Measurements from ENCODE around the gene PIPOX. TPM values are rescaled to one million over a fixed set of nuclear protein-coding genes. Genes with fewer than 3 reads are reported as not detected.

The PIPOX gene
- total and polyA plus RNA-seq, 4 experiments from 2014 or later, result 0.29 to 3.6 (median 3.5) TPM; not detected in 1

- H3K27ac ChIP-seq (ENCODE audit: low read depth, low read length), result no peak overlapping the region
- H3K36me3 ChIP-seq (ENCODE audit: insufficient read depth, low read length), result no peaks in the 10 kb centered on the region
- H3K4me3 ChIP-seq (ENCODE audit: low read length in 2 of 2), result no peak overlapping the region
- intact Hi-C loops (cut with micrococcal nuclease), result no loop called here
- CTCF ChIA-PET (ENCODE audit: partially characterized antibody), result no interaction called here
- H3K27ac Mint-ChIP-seq, result no peak overlapping the region
- no peaks in the 10 kb centered on the region for H3K4me1 ChIP-seq (ENCODE audit: insufficient read depth, low read length)
- no peaks in the 10 kb centered on the region for H3K36me3 Mint-ChIP-seq
- DNase-seq, result no peak
- peaks cover 0 to 2% (median 0%) of the 10 kb centered on the region in 8 donors for H3K9me3 Mint-ChIP-seq
- peaks cover 0 to 1% (median 0%) of the 10 kb centered on the region in 4 donors for H3K4me1 Mint-ChIP-seq
- POLR2A ChIA-PET (ENCODE audit: partially characterized antibody), result no interaction called here
- no peaks in the 10 kb centered on the region for H3K9me3 ChIP-seq (ENCODE audit: control insufficient read depth in 1 of 2, low read length in 2 of 2)
- H3K4me3 Mint-ChIP-seq, result no peak overlapping the region
- no peaks in the 10 kb centered on the region for H3K27me3 ChIP-seq (ENCODE audit: insufficient read depth, low read length)
- H3K27me3 Mint-ChIP-seq, result no peaks in the 10 kb centered on the region
Measured at GRCh38 chr17:29059281-29059680, 16.3 kb downstream of the PIPOX start.

GRCh38 chr17:29060475-29060874 lies 17.5 kb downstream of the PIPOX start:
- Mint-ChIP-seq H3K27ac (no peak overlapping the region), H3K4me1 (peaks cover 0 to 1% (median 0%) of the 10 kb centered on the region in 4 donors), H3K36me3 (no peaks in the 10 kb centered on the region), H3K4me3 (no peak overlapping the region), H3K27me3 (no peaks in the 10 kb centered on the region), H3K9me3 (peaks cover 0 to 2% (median 0%) of the 10 kb centered on the region in 8 donors)
- Histone ChIP-seq H3K4me1 (ENCODE audit: insufficient read depth, low read length) (no peaks in the 10 kb centered on the region), H3K4me3 (ENCODE audit: low read length in 2 of 2) (no peak overlapping the region), H3K9me3 (ENCODE audit: control insufficient read depth in 1 of 2, low read length in 2 of 2) (no peaks in the 10 kb centered on the region), H3K27ac (ENCODE audit: low read depth, low read length) (no peak overlapping the region), H3K27me3 (ENCODE audit: insufficient read depth, low read length) (no peaks in the 10 kb centered on the region), H3K36me3 (ENCODE audit: insufficient read depth, low read length) (no peaks in the 10 kb centered on the region)
- intact Hi-C loops (cut with micrococcal nuclease), result no loop called here
- POLR2A ChIA-PET (ENCODE audit: partially characterized antibody), result no interaction called here
- no peak for DNase-seq
- CTCF ChIA-PET (ENCODE audit: partially characterized antibody), result interaction anchor here (0.5 to 0.7 kb wide), 2 partner anchors 11 to 173 kb away, joined by 4 read pairs; no protein-coding TSS in a partner anchor

GRCh38 chr17:29061036-29061435 lies 18.1 kb downstream of the PIPOX start:
- H3K4me3 Mint-ChIP-seq, result no peak overlapping the region
- intact Hi-C loops (cut with micrococcal nuclease), result no loop called here
- no peaks in the 10 kb centered on the region for H3K27me3 Mint-ChIP-seq
- CTCF ChIA-PET (ENCODE audit: partially characterized antibody), result no interaction called here
- H3K27ac Mint-ChIP-seq, result peak overlapping the region in 1 of 7 donors; percentile 55
- H3K4me1 ChIP-seq (ENCODE audit: insufficient read depth, low read length), result no peaks in the 10 kb centered on the region
- no peak overlapping the region for H3K27ac ChIP-seq (ENCODE audit: low read depth, low read length)
- no peaks in the 10 kb centered on the region for H3K36me3 ChIP-seq (ENCODE audit: insufficient read depth, low read length)
- no peak for DNase-seq
- H3K9me3 ChIP-seq (ENCODE audit: control insufficient read depth in 1 of 2, low read length in 2 of 2), result no peaks in the 10 kb centered on the region
- peaks cover 0 to 2% (median 0%) of the 10 kb centered on the region in 8 donors for H3K9me3 Mint-ChIP-seq
- H3K4me3 ChIP-seq (ENCODE audit: low read length in 2 of 2), result no peak overlapping the region
- no peaks in the 10 kb centered on the region for H3K27me3 ChIP-seq (ENCODE audit: insufficient read depth, low read length)
- H3K4me1 Mint-ChIP-seq, result peaks cover 0 to 1% (median 0%) of the 10 kb centered on the region in 4 donors
- H3K36me3 Mint-ChIP-seq, result no peaks in the 10 kb centered on the region
- POLR2A ChIA-PET (ENCODE audit: partially characterized antibody), result no interaction called here

- no peak for DNase-seq
- Mint-ChIP-seq H3K36me3 (no peaks in the 10 kb centered on the region), H3K4me3 (no peak overlapping the region), H3K27me3 (no peaks in the 10 kb centered on the region), H3K27ac (no peak overlapping the region), H3K4me1 (peaks cover 0 to 1% (median 0%) of the 10 kb centered on the region in 4 donors), H3K9me3 (peaks cover 0 to 2% (median 0%) of the 10 kb centered on the region in 8 donors)
- CTCF ChIA-PET (ENCODE audit: partially characterized antibody), result no interaction called here
- Histone ChIP-seq H3K9me3 (ENCODE audit: control insufficient read depth in 1 of 2, low read length in 2 of 2) (no peaks in the 10 kb centered on the region), H3K27me3 (ENCODE audit: insufficient read depth, low read length) (no peaks in the 10 kb centered on the region), H3K4me3 (ENCODE audit: low read length in 2 of 2) (no peak overlapping the region), H3K4me1 (ENCODE audit: insufficient read depth, low read length) (no peaks in the 10 kb centered on the region), H3K36me3 (ENCODE audit: insufficient read depth, low read length) (no peaks in the 10 kb centered on the region), H3K27ac (ENCODE audit: low read depth, low read length) (no peak overlapping the region)
- intact Hi-C loops (cut with micrococcal nuclease), result no loop called here
- POLR2A ChIA-PET (ENCODE audit: partially characterized antibody), result no interaction called here
Measured at GRCh38 chr17:29062215-29062614, 19.3 kb downstream of the PIPOX start.

- Mint-ChIP-seq H3K4me3 (no peak overlapping the region), H3K27ac (no peak overlapping the region), H3K27me3 (no peaks in the 10 kb centered on the region), H3K36me3 (no peaks in the 10 kb centered on the region), H3K9me3 (peaks cover 0 to 2% (median 0%) of the 10 kb centered on the region in 8 donors), H3K4me1 (peaks cover 0 to 1% (median 0%) of the 10 kb centered on the region in 4 donors)
- Histone ChIP-seq H3K4me1 (ENCODE audit: insufficient read depth, low read length) (no peaks in the 10 kb centered on the region), H3K9me3 (ENCODE audit: control insufficient read depth in 1 of 2, low read length in 2 of 2) (no peaks in the 10 kb centered on the region), H3K27me3 (ENCODE audit: insufficient read depth, low read length) (no peaks in the 10 kb centered on the region), H3K4me3 (ENCODE audit: low read length in 2 of 2) (no peak overlapping the region), H3K36me3 (ENCODE audit: insufficient read depth, low read length) (no peaks in the 10 kb centered on the region), H3K27ac (ENCODE audit: low read depth, low read length) (no peak overlapping the region)
- CTCF ChIA-PET (ENCODE audit: partially characterized antibody), result no interaction called here
- POLR2A ChIA-PET (ENCODE audit: partially characterized antibody), result no interaction called here
- no peak for DNase-seq
- intact Hi-C loops (cut with micrococcal nuclease), result no loop called here
Measured at GRCh38 chr17:29063992-29064391, 21.1 kb downstream of the PIPOX start.

- no peaks in the 10 kb centered on the region for H3K9me3 Mint-ChIP-seq
- Histone ChIP-seq H3K9me3 (ENCODE audit: control insufficient read depth in 1 of 2, low read length in 2 of 2) (no peaks in the 10 kb centered on the region), H3K4me1 (ENCODE audit: insufficient read depth, low read length) (no peaks in the 10 kb centered on the region), H3K4me3 (ENCODE audit: low read length in 2 of 2) (no peak overlapping the region), H3K27me3 (ENCODE audit: insufficient read depth, low read length) (no peaks in the 10 kb centered on the region), H3K36me3 (ENCODE audit: insufficient read depth, low read length) (no peaks in the 10 kb centered on the region), H3K27ac (ENCODE audit: low read depth, low read length) (no peak overlapping the region)
- intact Hi-C loops (cut with micrococcal nuclease), result no loop called here
- no peaks in the 10 kb centered on the region for H3K36me3 Mint-ChIP-seq
- no peak for DNase-seq
- peaks cover 0 to 2% (median 0%) of the 10 kb centered on the region in 4 donors for H3K4me1 Mint-ChIP-seq
- POLR2A ChIA-PET (ENCODE audit: partially characterized antibody), result no interaction called here
- CTCF ChIA-PET (ENCODE audit: partially characterized antibody), result no interaction called here
- H3K27me3 Mint-ChIP-seq, result no peaks in the 10 kb centered on the region
- H3K4me3 Mint-ChIP-seq, result no peak overlapping the region
- H3K27ac Mint-ChIP-seq, result no peak overlapping the region
Measured at GRCh38 chr17:29066047-29066446, 23.1 kb downstream of the PIPOX start.

GRCh38 chr17:29066606-29067005 lies 23.7 kb downstream of the PIPOX start:
- Mint-ChIP-seq H3K9me3 (no peaks in the 10 kb centered on the region), H3K4me3 (no peak overlapping the region), H3K27me3 (no peaks in the 10 kb centered on the region), H3K27ac (no peak overlapping the region), H3K36me3 (no peaks in the 10 kb centered on the region), H3K4me1 (peaks cover 0 to 4% (median 0%) of the 10 kb centered on the region in 4 donors)
- intact Hi-C loops (cut with micrococcal nuclease), result no loop called here
- no peaks in the 10 kb centered on the region for H3K27me3 ChIP-seq (ENCODE audit: insufficient read depth, low read length)
- H3K4me3 ChIP-seq (ENCODE audit: low read length in 2 of 2), result no peak overlapping the region
- CTCF ChIA-PET (ENCODE audit: partially characterized antibody), result no interaction called here
- H3K36me3 ChIP-seq (ENCODE audit: insufficient read depth, low read length), result no peaks in the 10 kb centered on the region
- no peaks in the 10 kb centered on the region for H3K9me3 ChIP-seq (ENCODE audit: control insufficient read depth in 1 of 2, low read length in 2 of 2)
- POLR2A ChIA-PET (ENCODE audit: partially characterized antibody), result no interaction called here
- DNase-seq, result no peak
- H3K27ac ChIP-seq (ENCODE audit: low read depth, low read length), result no peak overlapping the region
- no peaks in the 10 kb centered on the region for H3K4me1 ChIP-seq (ENCODE audit: insufficient read depth, low read length)

GRCh38 chr17:29068818-29069217 lies 25.9 kb downstream of the PIPOX start:
- H3K4me1 Mint-ChIP-seq, result peaks cover 0 to 5% (median 3%) of the 10 kb centered on the region in 4 donors
- Histone ChIP-seq H3K9me3 (ENCODE audit: control insufficient read depth in 1 of 2, low read length in 2 of 2) (no peaks in the 10 kb centered on the region), H3K36me3 (ENCODE audit: insufficient read depth, low read length) (no peaks in the 10 kb centered on the region), H3K27ac (ENCODE audit: low read depth, low read length) (no peak overlapping the region), H3K4me3 (ENCODE audit: low read length in 2 of 2) (no peak overlapping the region), H3K4me1 (ENCODE audit: insufficient read depth, low read length) (no peaks in the 10 kb centered on the region), H3K27me3 (ENCODE audit: insufficient read depth, low read length) (no peaks in the 10 kb centered on the region)
- ChIA-PET POLR2A (ENCODE audit: partially characterized antibody) (no interaction called here), CTCF (ENCODE audit: partially characterized antibody) (no interaction called here)
- no peak overlapping the region for H3K4me3 Mint-ChIP-seq
- intact Hi-C loops (cut with micrococcal nuclease), result no loop called here
- no peaks in the 10 kb centered on the region for H3K9me3 Mint-ChIP-seq
- H3K27me3 Mint-ChIP-seq, result no peaks in the 10 kb centered on the region
- no peak for DNase-seq
- peaks cover 0 to 6% of the 10 kb centered on the region in 2 donors for H3K36me3 Mint-ChIP-seq
- H3K27ac Mint-ChIP-seq, result no peak overlapping the region

Measured in CD4-positive, alpha-beta memory T cell (primary cell).